Right lobe of liver (tissue), 4 donors: ENCODE results near the gene VENTX.

Experiments
- CTCF ChIP-seq, 4 donors: fragments of 200-600 bp in 3 of 4; fragments of 450-650 bp in 1 of 4; IDR thresholded peaks; one replicate each; pipeline versions ENCODE4 v1.5.1 to v1.8.0; 2016 to 2022; ENCODE audit warnings: antibody characterized with exemption in 4 of 4, mild to moderate bottlenecking in 2 of 4
- POLR2A ChIP-seq: fragments of 450-650 bp; IDR thresholded peaks from one replicate; pipeline ENCODE4 v1.6.1; 2017; ENCODE audit warnings: antibody characterized with exemption, mild to moderate bottlenecking
- donor health status: DM: no; HTN: no; CAD: no.
- donor health status: DM: no; HTN: no; CAD: no.
- donor health status: DM: no; HTN: yes; CAD: no.

- TF ChIP-seq POLR2A: no peak
- no peak for TF ChIP-seq CTCF (IDR thresholded peaks at IDR 0.05)
Observed at GRCh38 chr10:133237241-133237587, 441 bp upstream of the VENTX start.
